GM21381 (cell line): ENCODE measurements around the gene MALT1.
A peak's percentile ranks its signal among the peaks of the same experiment; 100 is the strongest.
"Not testable (repeated sequence)": the region's sequence is repeated elsewhere in the genome, so short reads cannot be mapped to it uniquely, and the experiment has no call there.

ENCODE experiments used
- ATAC-seq: cut with Tn5 transposase; IDR thresholded peaks from one replicate; pipeline ENCODE4 v1.9.1; 2021; ENCODE audit warnings: mild to moderate bottlenecking, moderate library complexity; ENCODE audit not compliant: unreplicated experiment

The MALT1 gene

GRCh38 chr18:58728719-58729118, 57.5 kb downstream of the MALT1 start:
- ATAC-seq: no peak

GRCh38 chr18:58730618-58731017, 59.4 kb downstream of the MALT1 start:
- no peak for ATAC-seq

- ATAC-seq: no peak
Measured at GRCh38 chr18:58732471-58732870, 61.2 kb downstream of the MALT1 start.

- no peak for ATAC-seq
Measured at GRCh38 chr18:58733866-58734265, 62.6 kb downstream of the MALT1 start.

- no peak for ATAC-seq
Measured at GRCh38 chr18:58738322-58738721, 67.1 kb downstream of the MALT1 start.

DNA sequence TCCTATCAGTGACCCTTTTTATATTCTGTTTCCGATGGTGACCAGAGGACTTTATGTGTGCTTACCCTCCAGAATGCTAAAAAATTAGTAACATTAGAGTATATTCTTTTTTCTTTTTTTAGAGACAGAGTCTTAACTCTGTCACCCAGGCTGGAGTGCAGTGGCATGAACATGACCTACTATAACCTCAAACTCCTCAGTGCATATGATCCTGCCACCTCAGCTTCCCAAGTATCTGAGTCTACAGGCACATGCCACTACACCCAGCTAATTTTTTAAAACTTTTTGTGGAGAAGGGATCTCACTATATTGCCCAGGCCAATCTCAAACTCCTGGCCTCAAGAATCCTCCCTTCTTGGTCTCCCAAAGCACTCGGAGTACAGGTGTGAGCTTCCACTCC, 74.6 kb downstream of the MALT1 start:
- ATAC-seq: no peak

GRCh38 chr18:58748899-58749595, 77.8 kb downstream of the MALT1 start:
- ATAC-seq: no peak

DNA sequence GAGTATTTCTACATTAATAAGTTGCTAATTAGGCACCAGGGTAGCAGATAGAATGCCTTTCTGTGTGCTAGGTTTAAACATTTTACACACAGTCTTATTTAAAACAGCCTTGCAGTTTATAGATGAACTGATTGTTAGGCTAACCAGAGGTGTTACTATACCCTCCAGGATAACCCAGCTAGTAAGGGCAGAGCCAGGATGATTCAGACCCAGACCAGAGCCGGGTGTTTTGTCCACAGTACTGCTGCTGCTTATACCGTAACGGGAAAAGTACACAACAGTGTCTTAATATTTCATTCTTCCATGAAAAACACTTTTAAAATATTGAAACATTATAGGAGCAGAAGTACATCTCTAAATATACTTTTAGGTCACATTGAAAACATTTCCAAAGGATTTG, 82.7 kb downstream of the MALT1 start:
- no peak for ATAC-seq

DNA sequence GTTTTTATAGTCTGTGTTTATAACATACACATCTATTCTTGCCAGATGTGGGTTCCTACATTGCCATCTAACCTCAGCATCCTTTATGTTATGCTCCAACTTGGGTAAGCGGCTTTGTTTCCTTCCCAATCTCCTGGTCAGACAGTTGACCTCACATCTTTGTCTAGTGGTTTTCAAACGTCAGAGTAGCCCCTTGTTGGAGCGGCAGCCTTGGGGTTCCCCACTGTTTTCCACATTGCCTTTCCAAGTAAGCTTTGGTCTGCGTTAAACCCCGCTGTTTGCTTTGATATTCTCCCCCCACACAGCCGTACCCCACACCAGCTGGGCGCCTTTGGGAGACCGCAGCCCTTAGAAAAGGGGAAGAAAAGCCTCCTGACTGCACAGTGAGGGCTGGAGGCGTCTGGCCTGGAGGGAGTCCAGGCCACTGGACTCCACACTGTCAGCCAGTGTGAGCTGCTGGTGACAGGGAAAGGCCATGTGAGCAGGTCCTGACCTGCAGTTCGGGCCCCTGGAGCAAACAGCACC, 83.3 kb downstream of the MALT1 start:
- ATAC-seq: peak; percentile 51

GRCh38 chr18:58755304-58756010, 84.2 kb downstream of the MALT1 start:
- ATAC-seq: no peak

- ATAC-seq: no peak
Measured at GRCh38 chr18:58756148-58756547, 84.9 kb downstream of the MALT1 start.

DNA sequence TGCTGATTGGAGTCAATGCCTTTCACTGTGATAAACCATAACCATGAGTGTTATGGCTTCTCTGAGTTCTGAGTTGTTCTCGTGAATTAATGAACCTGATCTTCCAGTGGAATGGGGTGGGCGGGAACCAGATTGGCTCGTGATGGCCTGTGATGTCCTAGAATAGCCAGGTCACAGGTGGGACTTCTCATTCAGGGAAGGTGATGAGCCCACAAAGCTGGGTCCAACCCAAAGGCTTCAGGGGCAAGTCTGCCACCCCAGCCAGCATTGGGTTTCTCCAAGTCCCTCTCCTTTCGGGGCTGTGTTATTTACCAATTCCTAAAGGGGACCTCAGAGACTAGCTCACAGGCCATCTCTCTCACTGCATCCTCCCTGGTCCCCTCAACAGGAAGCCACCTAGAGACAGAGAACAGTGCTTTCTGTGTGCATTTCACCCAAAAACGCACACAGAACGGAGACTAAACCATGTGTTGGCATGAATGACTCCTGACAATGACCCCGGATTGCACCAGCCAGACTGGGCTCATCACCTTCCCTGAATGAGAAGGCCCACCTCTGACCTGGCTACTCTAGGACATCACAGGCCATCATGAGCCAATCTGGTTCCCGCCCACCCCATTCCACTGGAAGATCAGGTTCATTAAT, 85.5 kb downstream of the MALT1 start:
- no peak for ATAC-seq

- ATAC-seq: not testable (repeated sequence)
Measured at GRCh38 chr18:58757351-58757750, 86.1 kb downstream of the MALT1 start.

- no peak for ATAC-seq
Measured at GRCh38 chr18:58758046-58758445, 86.8 kb downstream of the MALT1 start.

- no peak for ATAC-seq
Measured at GRCh38 chr18:58758606-58759005, 87.3 kb downstream of the MALT1 start.

DNA sequence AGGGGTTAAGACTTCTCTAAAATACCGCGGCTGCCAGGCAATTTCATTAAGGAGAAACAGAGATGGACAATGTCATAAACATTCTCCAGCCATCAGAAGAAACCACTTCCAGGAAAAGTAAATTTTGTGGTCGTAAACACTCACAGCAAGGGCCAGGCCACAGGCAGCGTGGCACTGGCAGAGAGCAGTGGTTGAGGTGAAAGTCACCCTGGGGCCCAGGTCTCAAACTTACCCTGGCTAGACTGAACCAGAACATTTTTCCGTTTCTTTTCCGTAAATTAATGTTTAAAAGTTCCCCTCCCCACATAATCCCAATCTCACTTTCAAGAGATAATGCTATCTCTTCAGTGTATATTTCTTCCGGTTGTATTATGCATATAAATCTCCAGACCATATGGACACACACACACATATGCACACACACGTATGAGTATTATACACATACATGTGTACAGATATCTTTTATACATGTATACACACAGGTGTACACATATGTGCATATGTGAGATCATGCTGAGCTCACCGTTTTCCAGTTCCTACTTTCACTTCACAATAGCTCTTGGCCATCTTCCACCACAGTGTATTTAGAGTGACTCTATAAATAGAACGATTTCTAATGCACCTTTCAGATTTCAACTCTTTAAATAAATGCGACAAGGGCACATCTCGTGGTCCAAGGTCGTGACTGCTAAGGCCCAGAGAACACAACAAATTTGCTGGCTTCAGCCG, 90.1 kb downstream of the MALT1 start:
- peak; percentile 76 for ATAC-seq

DNA sequence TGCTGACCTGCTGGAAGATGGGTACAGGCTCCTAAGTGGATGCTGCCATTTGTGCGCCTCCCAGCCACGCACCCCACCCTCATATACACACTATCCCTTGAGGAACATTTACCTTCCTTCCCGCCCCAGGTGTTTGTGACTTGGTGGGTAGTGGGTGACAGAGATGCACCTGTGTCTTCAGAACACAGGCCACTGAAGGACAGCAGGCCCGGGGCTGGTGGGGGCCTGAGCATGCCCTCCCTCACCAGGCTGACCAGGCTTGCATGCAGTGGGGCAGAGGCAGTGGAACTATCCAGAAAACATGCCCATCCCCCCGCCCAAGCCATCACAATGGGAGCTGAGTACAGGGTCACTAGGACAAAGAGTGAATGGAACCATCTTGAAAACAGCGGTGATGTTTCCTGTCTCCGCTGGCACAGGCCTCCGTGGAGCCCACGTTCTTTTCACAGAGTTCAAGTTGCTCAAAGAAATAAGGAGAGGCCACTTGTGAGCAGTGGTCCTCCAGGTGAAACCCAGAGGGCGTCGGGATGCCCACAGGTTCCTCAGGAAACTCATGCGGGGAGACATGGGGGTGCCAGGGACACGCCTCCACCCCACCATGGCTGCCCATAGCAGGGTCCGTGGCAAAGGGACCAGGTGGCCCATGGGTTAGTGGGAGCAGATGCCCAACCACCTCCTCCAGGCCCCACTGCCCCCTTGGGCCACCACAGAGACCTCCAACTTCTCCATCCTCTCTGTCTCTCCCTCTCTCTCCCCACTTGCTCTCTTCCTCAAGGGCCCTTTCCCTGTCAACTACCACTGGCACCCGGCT, 90.9 kb downstream of the MALT1 start:
- ATAC-seq: peak; percentile 9

DNA sequence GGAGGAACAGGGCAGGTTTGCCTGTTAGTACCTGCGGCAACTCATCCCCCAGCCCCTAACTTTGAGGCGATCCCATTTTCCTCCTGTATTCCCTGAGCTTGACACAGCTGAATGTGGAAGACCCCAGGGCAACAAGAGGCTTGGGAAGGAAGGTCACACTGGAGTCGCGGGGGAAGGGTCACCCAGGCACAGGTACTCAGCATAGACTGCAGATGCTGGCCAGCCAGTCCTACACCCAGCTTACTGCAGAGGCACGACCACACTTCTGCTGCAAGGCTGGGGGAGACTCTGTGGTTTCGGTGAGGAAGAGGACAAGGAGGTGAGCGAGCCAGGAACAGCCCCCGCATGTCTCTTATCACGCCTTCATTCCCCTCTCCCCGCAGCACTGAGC, 91.5 kb downstream of the MALT1 start:
- ATAC-seq: no peak

GRCh38 chr18:58766164-58766563, 94.9 kb downstream of the MALT1 start:
- no peak for ATAC-seq

- no peak for ATAC-seq
Measured at GRCh38 chr18:58766946-58767345, 95.7 kb downstream of the MALT1 start.
